NB4 (cell line): ENCODE measurements around the gene KRT72.

Source experiments
- POLR2A ChIP-seq: IDR thresholded peaks from 2 replicates; pipeline ENCODE4 v1.6.1; 2011; ENCODE audit warnings: mild to moderate bottlenecking; ENCODE audit not compliant: insufficient read length; ENCODE audit errors: extremely low read depth
- TF ChIP-seq, protein P1 (sequence below): IDR thresholded peaks from 2 replicates; pipeline ENCODE4 v1.6.1; 2011; ENCODE audit warnings: low read depth, low read length
- TF ChIP-seq, protein P2 (sequence below): IDR thresholded peaks from one replicate; pipeline ENCODE4 v1.5.1; 2012; ENCODE audit warnings: low read depth, low read length

DNA sequence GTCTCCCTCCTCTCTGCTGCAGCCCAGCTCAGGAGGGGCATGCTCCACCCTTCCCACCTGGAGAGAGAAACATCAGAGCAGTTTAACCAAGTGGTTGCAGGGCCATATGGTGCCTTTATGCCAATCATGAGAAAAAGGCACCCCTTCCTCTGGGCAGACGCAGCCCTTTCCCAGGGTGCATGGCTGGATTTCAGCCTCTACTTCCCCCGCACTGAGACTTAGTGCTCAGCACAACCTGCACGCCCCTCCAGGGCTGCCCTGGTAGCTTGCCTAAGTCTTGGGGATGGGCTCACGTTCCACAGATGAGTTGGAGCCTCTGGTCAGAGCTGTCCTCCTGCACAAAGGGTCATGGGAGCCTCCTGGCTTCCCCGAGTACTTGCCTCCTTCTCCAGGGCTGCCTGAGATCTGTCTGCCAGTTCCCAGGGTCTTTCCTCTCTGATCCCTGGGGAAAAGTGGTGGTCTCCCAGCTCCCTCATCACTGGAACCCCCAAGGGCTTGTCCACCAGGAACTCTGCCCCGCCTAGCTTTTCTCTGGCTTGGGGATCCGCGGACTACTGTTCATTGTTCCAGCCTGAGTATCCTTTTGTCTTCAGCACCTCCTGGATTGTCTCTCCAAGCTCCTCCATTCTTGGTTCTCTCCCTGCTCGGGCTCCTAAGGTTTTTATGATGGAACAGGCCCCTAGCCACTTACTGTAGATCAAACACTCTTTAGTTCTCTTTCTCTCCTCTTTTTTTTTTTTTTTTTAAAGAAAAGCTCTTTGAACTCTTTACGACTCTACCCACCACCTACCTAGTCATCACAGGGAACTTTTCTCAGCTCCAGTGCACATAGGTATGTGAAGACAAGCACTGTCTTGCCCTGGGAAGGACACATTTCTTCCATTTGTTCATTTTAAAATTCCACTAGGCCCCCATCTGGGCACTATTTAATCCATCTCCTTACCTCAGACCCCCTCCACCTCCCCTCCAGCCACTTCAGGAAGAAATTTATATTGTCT, 21.5 kb downstream of the KRT72 start:
- TF ChIP-seq, protein P1, sequence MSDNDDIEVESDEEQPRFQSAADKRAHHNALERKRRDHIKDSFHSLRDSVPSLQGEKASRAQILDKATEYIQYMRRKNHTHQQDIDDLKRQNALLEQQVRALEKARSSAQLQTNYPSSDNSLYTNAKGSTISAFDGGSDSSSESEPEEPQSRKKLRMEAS: no peak
- TF ChIP-seq, protein P2, sequence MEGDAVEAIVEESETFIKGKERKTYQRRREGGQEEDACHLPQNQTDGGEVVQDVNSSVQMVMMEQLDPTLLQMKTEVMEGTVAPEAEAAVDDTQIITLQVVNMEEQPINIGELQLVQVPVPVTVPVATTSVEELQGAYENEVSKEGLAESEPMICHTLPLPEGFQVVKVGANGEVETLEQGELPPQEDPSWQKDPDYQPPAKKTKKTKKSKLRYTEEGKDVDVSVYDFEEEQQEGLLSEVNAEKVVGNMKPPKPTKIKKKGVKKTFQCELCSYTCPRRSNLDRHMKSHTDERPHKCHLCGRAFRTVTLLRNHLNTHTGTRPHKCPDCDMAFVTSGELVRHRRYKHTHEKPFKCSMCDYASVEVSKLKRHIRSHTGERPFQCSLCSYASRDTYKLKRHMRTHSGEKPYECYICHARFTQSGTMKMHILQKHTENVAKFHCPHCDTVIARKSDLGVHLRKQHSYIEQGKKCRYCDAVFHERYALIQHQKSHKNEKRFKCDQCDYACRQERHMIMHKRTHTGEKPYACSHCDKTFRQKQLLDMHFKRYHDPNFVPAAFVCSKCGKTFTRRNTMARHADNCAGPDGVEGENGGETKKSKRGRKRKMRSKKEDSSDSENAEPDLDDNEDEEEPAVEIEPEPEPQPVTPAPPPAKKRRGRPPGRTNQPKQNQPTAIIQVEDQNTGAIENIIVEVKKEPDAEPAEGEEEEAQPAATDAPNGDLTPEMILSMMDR: no peak
- TF ChIP-seq POLR2A: no peak
